K562 (cell line): ENCODE measurements around the gene PDLIM4.

Experiments used
- FOXJ3 ChIP-seq: sonication (generic); formaldehyde crosslinking; IDR thresholded peaks from 2 replicates; pipeline ENCODE4 v1.4.0; 2020; ENCODE audit warnings: mild to moderate bottlenecking, missing genetic modification reagents
- JUN ChIP-seq, 2 experiments: sonication (generic) in 1 of 2; formaldehyde crosslinking in 1 of 2; IDR thresholded peaks; 2 replicates each; pipeline versions ENCODE4 v1.6.1 to v1.8.0; 2012 to 2022; ENCODE audit warnings: borderline replicate concordance in 2 of 2, mild to moderate bottlenecking in 2 of 2, improper control_type of control experiment in 1 of 2, low read depth in 1 of 2, low read length in 1 of 2, missing genetic modification reagents in 1 of 2
- NFIC ChIP-seq: fragments of 450-650 bp; IDR thresholded peaks from 2 replicates; pipeline ENCODE4 v1.6.1; 2017; ENCODE audit warnings: mild to moderate bottlenecking, inconsistent platforms
- PCBP2 ChIP-seq: fragments of 200-400 bp; formaldehyde crosslinking; IDR thresholded peaks from 2 replicates; pipeline ENCODE4 v1.6.1; 2018; ENCODE audit warnings: low read length, low read depth, mild to moderate bottlenecking, moderate library complexity; ENCODE audit not compliant: poor library complexity, severe bottlenecking
- POLR2A ChIP-seq: fragments of 450-650 bp; conservative IDR thresholded peaks from 2 replicates; pipeline ENCODE4 v1.6.1; 2016
- POLR2AphosphoS5 ChIP-seq: IDR thresholded peaks from 2 replicates; pipeline ENCODE4 v1.6.1; 2011; ENCODE audit warnings: mild to moderate bottlenecking, low read depth, low read length, moderate library complexity; ENCODE audit not compliant: control insufficient read depth, insufficient read depth
- SIX5 ChIP-seq, 2 experiments: IDR thresholded peaks; 2 replicates each; pipeline ENCODE4 v1.6.1; 2011; ENCODE audit warnings: low read length in 2 of 2, borderline replicate concordance in 1 of 2, low read depth in 1 of 2, mild to moderate bottlenecking in 1 of 2, moderate library complexity in 1 of 2; ENCODE audit not compliant: insufficient read depth in 1 of 2
- SP2 ChIP-seq: IDR thresholded peaks from 2 replicates; pipeline ENCODE4 v1.6.1; 2011; ENCODE audit warnings: mild to moderate bottlenecking, low read depth, low read length, moderate library complexity; ENCODE audit not compliant: poor library complexity, severe bottlenecking; ENCODE audit errors: extremely low read depth
- SRF ChIP-seq, 2 experiments: fragments of 250-450, 450-650 bp in 1 of 2; sonication (Bioruptor Pico) in 1 of 2; sonication (generic) in 1 of 2; formaldehyde crosslinking; IDR thresholded peaks; 2 replicates each; pipeline versions ENCODE4 v1.5.0 to v1.5.1; 2020 to 2022; ENCODE audit warnings: mild to moderate bottlenecking in 1 of 2, missing genetic modification reagents in 1 of 2
- SUPT5H ChIP-seq: fragments of 450-650 bp; IDR thresholded peaks from 2 replicates; pipeline ENCODE4 v1.6.1; 2016
- TF ChIP-seq, protein P1 (sequence below): fragments of 450-650 bp; IDR thresholded peaks from 2 replicates; pipeline ENCODE4 v1.6.1; 2016; ENCODE audit warnings: mild to moderate bottlenecking
- TF ChIP-seq, protein P2 (sequence below), 3 experiments: IDR thresholded peaks in 2 of 3; conservative IDR thresholded peaks in 1 of 3; 2 replicates each; pipeline ENCODE4 v1.5.1; 2011 to 2012; ENCODE audit warnings: low read length in 3 of 3, mild to moderate bottlenecking in 3 of 3, control low read depth in 2 of 3, improper control_type of control experiment in 1 of 3, inconsistent platforms in 1 of 3, low read depth in 1 of 3, mixed read lengths in 1 of 3, moderate library complexity in 1 of 3; ENCODE audit not compliant: insufficient read depth in 2 of 3
- TF ChIP-seq, protein P3 (sequence below): sonication (generic); formaldehyde crosslinking; IDR thresholded peaks from 2 replicates; pipeline ENCODE4 v1.8.0; 2023; ENCODE audit warnings: missing genetic modification reagents, mild to moderate bottlenecking, borderline replicate concordance

DNA sequence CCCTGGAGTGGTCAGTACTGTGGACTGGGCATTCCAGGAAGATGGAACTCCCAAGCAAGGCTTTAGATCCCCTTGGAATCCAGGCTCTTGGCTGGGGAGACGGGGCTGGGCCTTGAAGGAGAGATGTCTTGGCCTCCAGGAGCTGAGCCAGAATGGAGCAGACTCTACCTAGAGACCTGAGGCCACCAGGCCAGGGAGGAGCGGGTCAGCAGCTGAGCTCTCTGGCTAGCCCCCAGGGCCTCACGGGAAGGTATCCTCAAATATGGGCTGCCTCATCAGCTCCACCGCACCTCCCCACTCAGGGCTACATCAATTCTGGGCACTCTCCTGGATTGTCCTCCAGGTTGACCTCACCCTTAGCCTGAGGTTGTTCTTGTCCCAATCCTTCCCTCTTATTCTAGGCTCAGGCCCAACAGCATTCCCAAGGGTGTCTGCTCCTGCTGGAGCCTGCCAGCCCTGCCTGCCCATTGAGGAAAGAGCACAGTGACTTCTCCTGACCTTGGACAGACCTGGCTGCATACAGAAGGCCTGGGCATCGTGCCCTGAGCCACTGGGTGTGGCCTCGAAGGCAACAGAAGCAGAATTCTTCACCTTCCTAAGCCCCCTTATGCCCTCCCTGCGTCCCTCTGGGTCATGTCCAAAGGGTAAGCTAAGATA, 3.0 kb upstream of the PDLIM4 start:
- no peak for TF ChIP-seq SIX5 (IDR thresholded peaks at IDR 0.05; ENCODE audit: borderline replicate concordance in 1 of 2, insufficient read depth in 1 of 2, low read depth in 1 of 2, low read length in 2 of 2)
- TF ChIP-seq, protein P1, sequence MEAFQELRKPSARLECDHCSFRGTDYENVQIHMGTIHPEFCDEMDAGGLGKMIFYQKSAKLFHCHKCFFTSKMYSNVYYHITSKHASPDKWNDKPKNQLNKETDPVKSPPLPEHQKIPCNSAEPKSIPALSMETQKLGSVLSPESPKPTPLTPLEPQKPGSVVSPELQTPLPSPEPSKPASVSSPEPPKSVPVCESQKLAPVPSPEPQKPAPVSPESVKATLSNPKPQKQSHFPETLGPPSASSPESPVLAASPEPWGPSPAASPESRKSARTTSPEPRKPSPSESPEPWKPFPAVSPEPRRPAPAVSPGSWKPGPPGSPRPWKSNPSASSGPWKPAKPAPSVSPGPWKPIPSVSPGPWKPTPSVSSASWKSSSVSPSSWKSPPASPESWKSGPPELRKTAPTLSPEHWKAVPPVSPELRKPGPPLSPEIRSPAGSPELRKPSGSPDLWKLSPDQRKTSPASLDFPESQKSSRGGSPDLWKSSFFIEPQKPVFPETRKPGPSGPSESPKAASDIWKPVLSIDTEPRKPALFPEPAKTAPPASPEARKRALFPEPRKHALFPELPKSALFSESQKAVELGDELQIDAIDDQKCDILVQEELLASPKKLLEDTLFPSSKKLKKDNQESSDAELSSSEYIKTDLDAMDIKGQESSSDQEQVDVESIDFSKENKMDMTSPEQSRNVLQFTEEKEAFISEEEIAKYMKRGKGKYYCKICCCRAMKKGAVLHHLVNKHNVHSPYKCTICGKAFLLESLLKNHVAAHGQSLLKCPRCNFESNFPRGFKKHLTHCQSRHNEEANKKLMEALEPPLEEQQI: no peak
- no peak for TF ChIP-seq NFIC
- no peak for TF ChIP-seq SP2
- TF ChIP-seq POLR2AphosphoS5: no peak
- TF ChIP-seq, protein P2, sequence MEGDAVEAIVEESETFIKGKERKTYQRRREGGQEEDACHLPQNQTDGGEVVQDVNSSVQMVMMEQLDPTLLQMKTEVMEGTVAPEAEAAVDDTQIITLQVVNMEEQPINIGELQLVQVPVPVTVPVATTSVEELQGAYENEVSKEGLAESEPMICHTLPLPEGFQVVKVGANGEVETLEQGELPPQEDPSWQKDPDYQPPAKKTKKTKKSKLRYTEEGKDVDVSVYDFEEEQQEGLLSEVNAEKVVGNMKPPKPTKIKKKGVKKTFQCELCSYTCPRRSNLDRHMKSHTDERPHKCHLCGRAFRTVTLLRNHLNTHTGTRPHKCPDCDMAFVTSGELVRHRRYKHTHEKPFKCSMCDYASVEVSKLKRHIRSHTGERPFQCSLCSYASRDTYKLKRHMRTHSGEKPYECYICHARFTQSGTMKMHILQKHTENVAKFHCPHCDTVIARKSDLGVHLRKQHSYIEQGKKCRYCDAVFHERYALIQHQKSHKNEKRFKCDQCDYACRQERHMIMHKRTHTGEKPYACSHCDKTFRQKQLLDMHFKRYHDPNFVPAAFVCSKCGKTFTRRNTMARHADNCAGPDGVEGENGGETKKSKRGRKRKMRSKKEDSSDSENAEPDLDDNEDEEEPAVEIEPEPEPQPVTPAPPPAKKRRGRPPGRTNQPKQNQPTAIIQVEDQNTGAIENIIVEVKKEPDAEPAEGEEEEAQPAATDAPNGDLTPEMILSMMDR (IDR thresholded peaks at IDR 0.05 in 2 of 3, conservative IDR thresholded peaks at IDR 0.05 in 1 of 3; ENCODE audit: insufficient read depth in 2 of 3, low read depth in 1 of 3, low read length in 3 of 3): no peak
- no peak for TF ChIP-seq SUPT5H
- no peak for TF ChIP-seq POLR2A
- no peak for TF ChIP-seq PCBP2
- no peak for TF ChIP-seq JUN (IDR thresholded peaks at IDR 0.05; ENCODE audit: borderline replicate concordance, low read depth, low read length)
- no peak for TF ChIP-seq JUN (CRISPR knock-in tag; IDR thresholded peaks at IDR 0.05; ENCODE audit: borderline replicate concordance)
- TF ChIP-seq, protein P3, sequence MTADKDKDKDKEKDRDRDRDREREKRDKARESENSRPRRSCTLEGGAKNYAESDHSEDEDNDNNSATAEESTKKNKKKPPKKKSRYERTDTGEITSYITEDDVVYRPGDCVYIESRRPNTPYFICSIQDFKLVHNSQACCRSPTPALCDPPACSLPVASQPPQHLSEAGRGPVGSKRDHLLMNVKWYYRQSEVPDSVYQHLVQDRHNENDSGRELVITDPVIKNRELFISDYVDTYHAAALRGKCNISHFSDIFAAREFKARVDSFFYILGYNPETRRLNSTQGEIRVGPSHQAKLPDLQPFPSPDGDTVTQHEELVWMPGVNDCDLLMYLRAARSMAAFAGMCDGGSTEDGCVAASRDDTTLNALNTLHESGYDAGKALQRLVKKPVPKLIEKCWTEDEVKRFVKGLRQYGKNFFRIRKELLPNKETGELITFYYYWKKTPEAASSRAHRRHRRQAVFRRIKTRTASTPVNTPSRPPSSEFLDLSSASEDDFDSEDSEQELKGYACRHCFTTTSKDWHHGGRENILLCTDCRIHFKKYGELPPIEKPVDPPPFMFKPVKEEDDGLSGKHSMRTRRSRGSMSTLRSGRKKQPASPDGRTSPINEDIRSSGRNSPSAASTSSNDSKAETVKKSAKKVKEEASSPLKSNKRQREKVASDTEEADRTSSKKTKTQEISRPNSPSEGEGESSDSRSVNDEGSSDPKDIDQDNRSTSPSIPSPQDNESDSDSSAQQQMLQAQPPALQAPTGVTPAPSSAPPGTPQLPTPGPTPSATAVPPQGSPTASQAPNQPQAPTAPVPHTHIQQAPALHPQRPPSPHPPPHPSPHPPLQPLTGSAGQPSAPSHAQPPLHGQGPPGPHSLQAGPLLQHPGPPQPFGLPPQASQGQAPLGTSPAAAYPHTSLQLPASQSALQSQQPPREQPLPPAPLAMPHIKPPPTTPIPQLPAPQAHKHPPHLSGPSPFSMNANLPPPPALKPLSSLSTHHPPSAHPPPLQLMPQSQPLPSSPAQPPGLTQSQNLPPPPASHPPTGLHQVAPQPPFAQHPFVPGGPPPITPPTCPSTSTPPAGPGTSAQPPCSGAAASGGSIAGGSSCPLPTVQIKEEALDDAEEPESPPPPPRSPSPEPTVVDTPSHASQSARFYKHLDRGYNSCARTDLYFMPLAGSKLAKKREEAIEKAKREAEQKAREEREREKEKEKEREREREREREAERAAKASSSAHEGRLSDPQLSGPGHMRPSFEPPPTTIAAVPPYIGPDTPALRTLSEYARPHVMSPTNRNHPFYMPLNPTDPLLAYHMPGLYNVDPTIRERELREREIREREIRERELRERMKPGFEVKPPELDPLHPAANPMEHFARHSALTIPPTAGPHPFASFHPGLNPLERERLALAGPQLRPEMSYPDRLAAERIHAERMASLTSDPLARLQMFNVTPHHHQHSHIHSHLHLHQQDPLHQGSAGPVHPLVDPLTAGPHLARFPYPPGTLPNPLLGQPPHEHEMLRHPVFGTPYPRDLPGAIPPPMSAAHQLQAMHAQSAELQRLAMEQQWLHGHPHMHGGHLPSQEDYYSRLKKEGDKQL (CRISPR knock-in tag): no peak
- TF ChIP-seq SRF (CRISPR knock-in tag; IDR thresholded peaks at IDR 0.05): no peak
- no peak for TF ChIP-seq FOXJ3 (CRISPR knock-in tag)
